Activated CD4-positive, alpha-beta T cell treated with anti-CD3 and anti-CD28 coated beads, Interleukin-2, amount 10 ng/mL, durations not matched to agents 7 days and 5 days (primary cell): Measurements from ENCODE around the gene CD81. TPM values are rescaled to one million over a fixed set of nuclear protein-coding genes. Genes with fewer than 3 reads are reported as not detected.

Source experiments
- CTCF ChIA-PET: fragments of 350-600 bp; sonication (Branson Sonifier 250); formaldehyde crosslinking; loops from one replicate; lab custom pipeline; 2021; ENCODE audit warnings: antibody characterized with exemption; lab: Charles Lee
- POLR2A ChIA-PET: fragments of 350-600 bp; sonication (Branson Sonifier 250); formaldehyde crosslinking; loops from one replicate; lab custom pipeline; 2021; ENCODE audit warnings: antibody characterized with exemption; lab: Charles Lee
- DNase-seq: peaks from one replicate; pipeline ENCODE4 v3.0.0-alpha.2; 2020
- H3K27ac Mint-ChIP-seq: one replicate; pipeline ENCODE4 v1.8.0; 2021; ENCODE audit warnings: mild to moderate bottlenecking, moderate library complexity, mixed read lengths
- H3K27me3 Mint-ChIP-seq: one replicate; pipeline ENCODE4 v1.8.0; 2021; ENCODE audit warnings: mixed read lengths
- H3K36me3 Mint-ChIP-seq: one replicate; pipeline ENCODE4 v1.8.0; 2021; ENCODE audit warnings: low read depth, mixed read lengths
- H3K4me1 Mint-ChIP-seq: one replicate; pipeline ENCODE4 v1.8.0; 2021; ENCODE audit warnings: mixed read lengths
- H3K4me3 Mint-ChIP-seq: one replicate; pipeline ENCODE4 v1.8.0; 2021; ENCODE audit warnings: mild to moderate bottlenecking, moderate library complexity, mixed read lengths
- H3K9me3 Mint-ChIP-seq: one replicate; pipeline ENCODE4 v1.8.0; 2021; ENCODE audit warnings: mixed read lengths
- total RNA-seq, 2 experiments: library from RNA; stranded (reverse); gene quantifications; one replicate each; pipeline ENCODE4 v1.2.3, GENCODE V29; 2021

The CD81 gene
- total RNA-seq, 2 experiments from 2014 or later = 137 to 157 TPM

DNA sequence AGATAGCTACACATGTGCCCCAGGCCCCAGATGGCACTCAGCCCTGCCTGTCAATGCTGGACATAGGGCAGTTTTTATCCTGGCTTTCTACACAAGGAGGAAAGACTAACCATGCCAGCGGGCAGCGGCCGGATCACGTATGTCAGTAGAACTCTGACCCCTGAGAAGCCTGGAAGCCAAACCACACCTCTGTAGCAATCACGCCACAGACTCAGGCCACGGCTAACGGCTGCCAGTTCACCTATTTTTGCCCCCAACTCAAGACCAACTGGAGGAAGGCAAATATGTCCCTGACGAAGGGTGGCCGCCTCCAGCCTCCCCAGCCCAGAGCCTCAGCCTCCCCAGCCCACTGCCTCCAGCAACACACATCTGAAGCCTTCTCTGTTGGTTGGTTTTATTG, 7.2 kb upstream of the CD81 start:
- POLR2A ChIA-PET = no interaction called here
- CTCF ChIA-PET = no interaction called here
- Mint-ChIP-seq H3K4me1 (no peaks in the 10 kb centered on the region), H3K27me3 (no peaks in the 10 kb centered on the region), H3K4me3 (no peak overlapping the region), H3K36me3 (no peaks in the 10 kb centered on the region), H3K27ac (no peak overlapping the region), H3K9me3 (no peaks in the 10 kb centered on the region)
- no peak for DNase-seq

DNA sequence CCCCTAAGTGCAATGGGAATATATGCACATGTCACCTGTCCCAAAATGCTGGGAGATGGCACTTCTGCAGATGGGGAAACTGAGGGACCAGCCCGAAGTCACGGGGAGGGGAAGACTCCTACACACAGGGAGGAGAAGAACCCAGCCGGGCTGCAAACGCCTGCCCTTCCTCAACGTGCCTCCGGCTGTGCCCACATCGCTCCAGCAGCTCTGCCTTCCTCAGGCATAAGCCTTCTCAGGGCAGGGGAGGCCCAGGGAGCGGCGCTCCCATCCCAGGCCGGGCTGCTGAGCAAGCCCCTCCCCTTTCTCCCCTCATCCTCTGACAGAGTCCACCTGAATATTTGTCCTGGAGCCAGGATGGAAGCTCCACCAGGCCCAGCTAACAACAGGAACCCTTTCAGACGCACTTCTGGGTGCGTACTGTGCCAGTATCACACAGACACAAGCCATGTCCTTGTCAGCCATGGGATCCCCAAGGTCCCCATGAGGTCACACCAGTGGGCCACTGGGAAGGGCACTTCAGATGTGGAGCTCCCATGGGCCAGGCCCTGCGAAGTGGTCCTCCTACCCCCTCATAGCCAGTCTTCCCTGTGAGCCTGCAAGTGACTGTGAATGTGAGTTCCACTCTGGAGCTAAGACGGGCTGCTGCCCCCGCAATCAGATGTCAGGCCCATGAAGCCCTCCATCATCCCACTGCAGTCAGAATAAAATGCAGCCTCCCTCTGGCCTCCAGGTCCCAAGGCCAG, 2.5 kb upstream of the CD81 start:
- no peak for DNase-seq
- no peak overlapping the region for H3K4me3 Mint-ChIP-seq
- no peaks in the 10 kb centered on the region for H3K27me3 Mint-ChIP-seq
- POLR2A ChIA-PET = no interaction called here
- H3K27ac Mint-ChIP-seq = no peak overlapping the region
- CTCF ChIA-PET = interaction anchor here (0.6 to 1.9 kb wide), 4 partner anchors 26 to 1681 kb away, joined by 3 to 8 read pairs (median 4); partner anchors contain the start of gene TSSC4
- H3K4me1 Mint-ChIP-seq = peaks cover 8% of the 10 kb centered on the region
- H3K9me3 Mint-ChIP-seq = no peaks in the 10 kb centered on the region
- H3K36me3 Mint-ChIP-seq = peaks cover 2% of the 10 kb centered on the region

DNA sequence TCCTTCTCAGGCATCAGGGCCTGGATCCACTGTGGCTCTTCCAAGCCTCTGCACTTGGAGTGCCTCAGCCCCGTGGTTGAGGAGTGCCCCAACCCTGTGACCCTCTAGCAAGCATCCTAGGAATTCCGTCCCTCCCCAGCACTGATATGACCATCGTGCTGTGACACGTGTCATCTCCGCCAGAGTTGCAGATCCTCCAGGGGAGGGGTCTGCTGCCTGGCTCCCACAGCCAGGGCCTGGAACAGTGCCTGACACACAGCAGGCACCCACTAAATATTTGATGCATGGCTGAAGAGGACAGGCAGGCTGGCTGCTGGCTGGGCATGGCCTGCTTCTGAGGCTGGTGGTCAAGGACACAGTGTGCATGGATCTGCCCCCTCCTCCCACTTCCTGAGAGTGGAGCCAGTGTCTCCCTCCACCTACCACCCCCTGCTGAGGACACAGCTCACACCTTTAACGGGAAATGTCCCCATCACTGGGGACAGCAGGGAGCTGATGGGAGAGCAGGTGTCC, 1.7 kb upstream of the CD81 start:
- peaks cover 15% of the 10 kb centered on the region for H3K4me1 Mint-ChIP-seq
- H3K4me3 Mint-ChIP-seq = no peak overlapping the region
- H3K36me3 Mint-ChIP-seq = peaks cover 5% of the 10 kb centered on the region
- ChIA-PET CTCF (interaction anchor here (0.9 to 1.9 kb wide), 2 partner anchors 25 to 44 kb away, joined by 3 to 8 read pairs; partner anchors contain the start of gene TSSC4), POLR2A (no interaction called here)
- no peak for DNase-seq
- H3K9me3 Mint-ChIP-seq = no peaks in the 10 kb centered on the region
- H3K27ac Mint-ChIP-seq = no peak overlapping the region
- no peaks in the 10 kb centered on the region for H3K27me3 Mint-ChIP-seq

DNA sequence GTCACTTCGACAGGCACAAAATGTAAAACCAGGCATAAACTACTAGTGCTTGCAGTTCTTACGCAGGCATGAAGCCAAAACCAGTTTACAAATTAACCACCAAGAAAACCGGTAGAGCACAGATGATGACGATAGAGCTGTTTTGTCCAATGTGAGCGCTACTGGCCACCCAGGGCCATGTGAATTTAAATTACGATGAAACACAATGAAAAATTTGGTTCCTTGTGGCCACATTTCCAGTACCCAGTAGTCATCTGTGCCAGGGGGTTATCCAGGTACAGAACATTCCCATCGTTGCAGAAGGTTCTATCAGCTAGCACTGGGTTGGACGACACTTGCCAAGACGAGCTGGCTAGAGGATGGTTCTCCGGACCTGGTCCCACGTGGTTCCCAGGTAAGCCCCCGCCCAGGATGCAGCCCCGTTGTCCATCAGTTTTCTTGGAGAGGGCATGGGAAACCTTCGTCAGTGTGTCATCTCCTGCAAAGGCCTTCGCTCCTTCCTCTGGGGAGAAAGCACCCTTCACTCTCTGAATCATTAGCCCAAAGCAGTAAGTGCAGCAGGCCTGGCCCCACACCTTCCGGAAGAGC, 1.1 kb upstream of the CD81 start:
- Mint-ChIP-seq H3K4me3 (peak overlapping the region; percentile 40), H3K27me3 (no peaks in the 10 kb centered on the region), H3K4me1 (peaks cover 20% of the 10 kb centered on the region), H3K27ac (no peak overlapping the region), H3K36me3 (peaks cover 11% of the 10 kb centered on the region), H3K9me3 (no peaks in the 10 kb centered on the region)
- ChIA-PET POLR2A (no interaction called here), CTCF (interaction anchor here (0.9 to 1.9 kb wide), 2 partner anchors 17 to 25 kb away, joined by 3 to 8 read pairs; partner anchors contain the start of gene TSSC4)
- no peak for DNase-seq

DNA sequence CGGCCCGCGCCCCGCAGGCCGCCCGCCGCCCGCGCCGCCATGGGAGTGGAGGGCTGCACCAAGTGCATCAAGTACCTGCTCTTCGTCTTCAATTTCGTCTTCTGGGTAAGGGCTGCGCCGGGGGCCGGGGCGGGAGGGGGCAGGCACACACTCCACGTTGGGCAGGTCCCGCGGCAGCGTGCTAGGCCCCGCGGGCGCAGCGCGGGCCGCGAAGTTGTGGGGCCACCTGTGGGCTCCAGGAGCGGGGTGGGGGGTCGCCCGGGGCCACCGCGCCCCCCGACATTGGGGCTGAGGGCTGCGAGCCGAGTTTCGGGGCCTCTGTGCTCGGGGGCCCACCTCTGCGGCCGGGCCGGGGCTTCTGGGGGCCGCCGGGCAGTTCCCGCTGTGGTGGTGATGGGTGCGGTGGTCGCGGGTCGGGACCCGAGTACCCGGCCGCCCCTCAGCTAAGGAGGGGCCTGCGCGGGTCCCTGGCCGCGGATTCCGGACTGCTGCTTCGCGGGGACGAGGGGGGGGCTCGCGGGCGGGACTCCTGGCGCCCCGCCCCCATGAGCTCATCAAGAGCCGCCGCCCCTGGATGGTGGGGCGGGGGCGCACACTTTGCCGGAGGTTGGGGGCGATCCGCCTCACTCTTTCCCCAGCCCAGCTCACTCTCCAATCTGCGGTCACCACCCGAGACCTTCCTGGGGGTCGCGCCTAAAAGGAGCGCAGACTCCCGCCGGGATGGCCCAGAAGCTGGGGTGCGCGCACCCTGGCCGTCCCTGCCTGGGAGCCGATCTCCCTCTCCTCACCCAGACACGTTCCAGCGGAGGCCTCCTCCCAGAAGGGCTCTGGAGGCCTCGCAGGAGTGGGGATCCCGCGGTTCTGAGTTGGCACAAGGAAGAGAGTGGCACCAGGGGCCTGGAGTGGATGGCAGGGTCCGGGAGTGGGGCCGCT, 667 bp downstream of the CD81 start:
- H3K4me3 Mint-ChIP-seq = peak overlapping the region; percentile 83
- POLR2A ChIA-PET = interaction anchor here (0.6 to 1.4 kb wide), 3 partner anchors 9 to 111 kb away, joined by 3 read pairs; no protein-coding TSS in a partner anchor
- peaks cover 25% of the 10 kb centered on the region for H3K4me1 Mint-ChIP-seq
- no peaks in the 10 kb centered on the region for H3K27me3 Mint-ChIP-seq
- DNase-seq = peak; percentile 65
- peaks cover 14% of the 10 kb centered on the region for H3K36me3 Mint-ChIP-seq
- H3K27ac Mint-ChIP-seq = peak overlapping the region; percentile 87
- CTCF ChIA-PET = interaction anchor here (0.5 to 1.5 kb wide), 5 partner anchors 20 to 1429 kb away, joined by 3 to 6 read pairs (median 4); partner anchors contain the start of gene TSSC4
- H3K9me3 Mint-ChIP-seq = no peaks in the 10 kb centered on the region

DNA sequence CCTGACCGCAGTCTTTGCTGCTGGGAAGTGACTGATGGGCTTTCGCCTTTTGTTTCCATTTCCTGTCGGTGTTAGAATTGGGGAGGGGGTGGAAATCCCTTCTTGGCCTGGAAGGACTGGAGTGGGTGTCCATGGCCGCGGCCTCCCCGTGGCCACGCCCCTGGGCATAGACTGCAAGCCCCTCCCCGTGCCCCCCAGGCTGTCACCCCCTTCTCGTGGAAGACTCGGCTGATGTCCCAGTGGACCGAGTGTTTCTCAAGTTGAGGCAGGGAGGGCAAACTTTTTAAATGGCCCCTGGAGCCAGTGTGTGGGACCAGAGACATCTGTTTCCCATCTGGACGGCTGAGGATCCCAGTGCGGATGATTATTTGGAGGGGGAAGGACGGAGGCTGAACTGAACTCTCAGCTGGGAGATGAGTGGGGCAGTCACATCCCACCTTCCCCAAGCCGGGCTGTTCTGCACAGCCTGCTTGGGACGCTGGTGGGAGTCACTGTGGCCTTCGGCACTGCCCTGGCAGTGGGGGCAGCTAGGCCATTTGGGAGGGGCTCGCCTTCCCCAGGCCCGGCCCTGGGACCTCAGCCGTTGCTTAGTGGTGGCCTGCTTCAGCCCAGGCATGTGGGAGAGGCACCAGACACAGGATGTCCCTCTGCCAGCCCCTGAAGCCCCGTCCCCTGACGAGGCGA, 1.6 kb downstream of the CD81 start:
- peaks cover 29% of the 10 kb centered on the region for H3K4me1 Mint-ChIP-seq
- DNase-seq = no peak
- POLR2A ChIA-PET = interaction anchor here (1.0 kb wide), 1 partner anchor 8 kb away, joined by 3 read pairs; no protein-coding TSS in a partner anchor
- peaks cover 14% of the 10 kb centered on the region for H3K36me3 Mint-ChIP-seq
- CTCF ChIA-PET = interaction anchor here (0.5 to 1.5 kb wide), 3 partner anchors 19 to 1428 kb away, joined by 3 to 5 read pairs (median 4); partner anchors contain the start of gene TSSC4
- peak overlapping the region; percentile 87 for H3K27ac Mint-ChIP-seq
- H3K9me3 Mint-ChIP-seq = no peaks in the 10 kb centered on the region
- no peaks in the 10 kb centered on the region for H3K27me3 Mint-ChIP-seq
- H3K4me3 Mint-ChIP-seq = peak overlapping the region; percentile 83

DNA sequence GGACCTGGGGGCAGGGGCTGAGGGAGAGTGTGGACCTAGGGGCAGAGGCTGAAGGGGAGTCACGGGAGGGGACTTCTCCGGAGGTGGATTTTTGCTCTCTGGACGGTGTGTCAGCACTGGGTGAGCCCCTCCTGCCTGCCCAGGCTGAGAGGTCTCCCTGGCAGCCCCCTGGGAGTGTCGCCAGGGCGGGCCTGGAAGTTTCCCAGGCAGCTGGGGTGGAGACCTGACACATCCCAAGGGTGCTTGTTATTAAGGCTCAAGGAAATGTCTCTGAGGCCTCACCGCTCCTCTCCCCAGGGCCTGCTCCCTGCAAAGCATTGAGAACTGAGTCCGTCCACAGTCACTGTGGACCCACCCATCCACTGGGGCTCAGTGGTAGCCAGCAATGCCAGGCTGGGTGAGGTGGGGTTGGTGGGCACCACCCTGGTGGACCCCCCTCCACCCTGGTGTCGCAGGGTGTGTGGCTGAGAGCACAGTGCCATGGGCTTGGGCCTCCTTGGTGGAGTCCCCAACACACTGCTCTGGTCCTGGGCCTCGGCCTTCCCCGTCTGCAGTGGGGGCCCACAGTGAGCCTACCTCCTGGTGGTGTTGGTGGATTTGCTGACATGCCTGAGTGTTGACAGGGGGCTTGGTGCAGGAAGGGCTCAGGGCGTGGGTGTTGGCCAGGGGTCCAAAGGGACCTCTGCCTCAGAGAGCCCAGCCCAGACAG, 2.5 kb downstream of the CD81 start:
- Mint-ChIP-seq H3K9me3 (no peaks in the 10 kb centered on the region), H3K27me3 (no peaks in the 10 kb centered on the region), H3K4me3 (peak overlapping the region; percentile 30), H3K4me1 (peaks cover 35% of the 10 kb centered on the region), H3K36me3 (peaks cover 14% of the 10 kb centered on the region), H3K27ac (peak overlapping the region; percentile 60)
- DNase-seq = no peak
- ChIA-PET CTCF (no interaction called here), POLR2A (no interaction called here)

DNA sequence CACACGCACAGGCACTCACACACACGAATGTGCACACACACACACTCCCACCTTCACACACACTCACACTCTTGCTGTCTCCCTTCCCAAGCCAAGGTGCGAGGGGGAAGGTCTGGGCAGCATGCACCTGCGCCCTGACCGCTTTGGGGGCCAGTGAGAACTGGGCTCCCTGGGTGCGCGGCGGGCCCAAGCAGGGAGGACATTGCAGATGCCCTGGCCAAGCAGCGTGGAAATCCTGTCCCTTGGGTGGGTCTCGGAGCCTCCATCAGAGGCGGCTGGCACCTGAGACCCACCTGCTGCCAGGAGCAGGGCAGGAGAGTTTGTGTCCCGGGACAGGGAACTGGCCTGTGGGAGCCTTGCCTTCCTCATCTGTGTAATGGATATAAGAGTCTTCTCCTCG, 3.3 kb downstream of the CD81 start:
- ChIA-PET CTCF (no interaction called here), POLR2A (no interaction called here)
- peak overlapping the region; percentile 60 for H3K27ac Mint-ChIP-seq
- no peak for DNase-seq
- H3K36me3 Mint-ChIP-seq = peaks cover 14% of the 10 kb centered on the region
- H3K4me1 Mint-ChIP-seq = peaks cover 43% of the 10 kb centered on the region
- no peaks in the 10 kb centered on the region for H3K27me3 Mint-ChIP-seq
- H3K9me3 Mint-ChIP-seq = no peaks in the 10 kb centered on the region
- H3K4me3 Mint-ChIP-seq = peak overlapping the region; percentile 30

DNA sequence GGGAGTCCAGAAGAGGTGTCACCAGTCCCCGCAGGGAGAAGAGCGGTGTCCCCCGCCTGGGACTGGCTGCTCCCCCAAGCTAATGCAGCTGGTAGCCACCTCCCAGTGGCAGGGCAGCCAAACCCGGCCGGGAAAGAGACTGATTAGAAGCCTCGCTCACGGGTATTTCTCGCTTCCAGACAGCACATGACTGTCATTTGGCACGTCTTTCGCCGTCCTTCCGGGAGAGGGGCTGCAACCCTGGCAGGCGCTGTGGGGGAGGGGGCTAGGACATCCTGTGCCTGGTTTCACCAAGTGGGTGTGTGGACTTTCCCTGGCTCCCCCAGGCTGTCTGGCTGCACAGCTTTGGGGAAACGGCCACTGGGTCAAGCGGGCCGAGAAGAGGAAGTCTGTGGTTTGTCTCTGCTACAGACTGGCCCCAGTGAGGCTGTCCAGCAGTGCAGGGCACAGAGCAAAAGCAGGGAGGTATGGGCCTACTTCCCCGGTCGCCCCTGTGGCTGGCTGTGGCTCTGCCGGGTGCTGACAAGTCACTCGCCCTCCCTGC, 3.8 kb downstream of the CD81 start:
- no peaks in the 10 kb centered on the region for H3K9me3 Mint-ChIP-seq
- H3K36me3 Mint-ChIP-seq = peaks cover 16% of the 10 kb centered on the region
- no peak overlapping the region for H3K4me3 Mint-ChIP-seq
- no peaks in the 10 kb centered on the region for H3K27me3 Mint-ChIP-seq
- ChIA-PET CTCF (interaction anchor here (0.7 to 0.8 kb wide), 2 partner anchors 20 to 40 kb away, joined by 3 read pairs; partner anchors contain the start of gene TSSC4), POLR2A (no interaction called here)
- H3K27ac Mint-ChIP-seq = no peak overlapping the region
- no peak for DNase-seq
- peaks cover 48% of the 10 kb centered on the region for H3K4me1 Mint-ChIP-seq

DNA sequence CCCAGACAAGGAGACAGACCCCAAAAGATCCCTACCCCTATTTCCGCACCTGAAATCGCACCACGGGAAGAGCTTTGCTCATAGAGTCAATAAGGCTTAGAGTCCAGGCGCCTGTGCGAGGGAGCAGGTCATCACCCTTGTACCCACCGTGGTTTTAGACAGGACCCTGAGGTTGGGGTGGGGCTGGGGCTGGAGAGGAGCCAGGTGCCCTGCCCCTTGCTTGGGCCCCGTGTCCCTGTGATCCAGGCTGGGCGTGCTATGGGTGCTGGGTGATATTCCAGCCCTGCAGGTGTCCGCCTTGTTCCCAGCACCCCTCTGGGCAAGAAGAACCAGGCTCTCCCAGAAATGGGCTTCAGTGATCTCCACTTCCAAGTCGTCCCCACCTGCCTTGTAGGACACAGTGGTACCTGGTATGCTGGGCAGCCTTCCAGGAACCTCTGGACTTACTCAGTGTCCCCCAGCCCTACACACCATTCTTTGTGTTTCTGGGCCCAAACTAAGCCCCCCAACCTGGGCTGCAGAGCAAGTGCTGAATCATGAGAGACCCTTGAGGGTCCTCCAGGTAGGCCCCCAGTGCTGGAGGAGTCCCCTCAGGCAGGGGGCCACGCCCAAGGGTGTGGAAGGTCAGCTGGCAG, 4.5 kb downstream of the CD81 start:
- peak overlapping the region; percentile 36 for H3K27ac Mint-ChIP-seq

DNA sequence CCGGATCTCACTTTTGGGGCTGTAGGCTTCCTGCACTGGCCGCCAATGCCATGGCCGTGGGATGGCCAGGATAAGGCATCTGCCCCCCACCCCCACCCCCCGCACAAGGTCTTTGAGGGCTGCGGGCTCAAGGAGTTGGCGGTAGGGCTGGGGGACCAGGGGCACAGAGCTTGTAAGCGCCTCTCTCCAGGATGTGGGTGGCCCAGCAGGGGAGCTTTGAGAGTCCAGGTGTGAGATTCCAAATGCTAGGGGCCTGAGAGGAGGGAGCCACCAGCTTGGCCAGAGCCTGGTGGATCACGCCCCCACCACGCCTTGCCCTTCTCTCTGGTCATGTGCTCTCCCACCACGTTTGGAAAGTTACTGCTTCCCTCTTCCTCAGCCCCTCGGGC, 5.0 kb downstream of the CD81 start:
- peaks cover 59% of the 10 kb centered on the region for H3K4me1 Mint-ChIP-seq
- CTCF ChIA-PET = interaction anchor here (0.9 to 1.6 kb wide), 4 partner anchors 19 to 78 kb away, joined by 3 to 6 read pairs (median 4); partner anchors contain the start of gene TSSC4
- H3K4me3 Mint-ChIP-seq = no peak overlapping the region
- no peak overlapping the region for H3K27ac Mint-ChIP-seq
- no peaks in the 10 kb centered on the region for H3K27me3 Mint-ChIP-seq
- DNase-seq = no peak
- no peaks in the 10 kb centered on the region for H3K9me3 Mint-ChIP-seq
- POLR2A ChIA-PET = no interaction called here
- H3K36me3 Mint-ChIP-seq = peaks cover 16% of the 10 kb centered on the region

More for the DNA sequence above, 4.5 kb downstream of the CD81 start:
- Mint-ChIP-seq H3K4me1 (peaks cover 54% of the 10 kb centered on the region), H3K9me3 (no peaks in the 10 kb centered on the region), H3K4me3 (no peak overlapping the region), H3K36me3 (peaks cover 16% of the 10 kb centered on the region), H3K27me3 (no peaks in the 10 kb centered on the region)
- ChIA-PET POLR2A (no interaction called here), CTCF (interaction anchor here (0.7 to 1.6 kb wide), 4 partner anchors 19 to 77 kb away, joined by 3 to 6 read pairs (median 3); partner anchors contain the start of gene TSSC4)
- DNase-seq = no peak
